Activated CD4-positive, alpha-beta T cell treated with anti-CD3 and anti-CD28 coated beads, Interleukin-2, amount 10 ng/mL, durations not matched to agents 7 days and 5 days (primary cell): ENCODE data around the gene VASH2. TPM values are rescaled to one million over a fixed set of nuclear protein-coding genes. Genes with fewer than 3 reads are reported as not detected.

Experiments used
- CTCF ChIA-PET: fragments of 350-600 bp; sonication (Branson Sonifier 250); formaldehyde crosslinking; loops from one replicate; lab custom pipeline; 2021; ENCODE audit warnings: antibody characterized with exemption; lab: Charles Lee
- POLR2A ChIA-PET: fragments of 350-600 bp; sonication (Branson Sonifier 250); formaldehyde crosslinking; loops from one replicate; lab custom pipeline; 2021; ENCODE audit warnings: antibody characterized with exemption; lab: Charles Lee
- DNase-seq: peaks from one replicate; pipeline ENCODE4 v3.0.0-alpha.2; 2020
- H3K27ac Mint-ChIP-seq: one replicate; pipeline ENCODE4 v1.8.0; 2021; ENCODE audit warnings: mild to moderate bottlenecking, moderate library complexity, mixed read lengths
- H3K27me3 Mint-ChIP-seq: one replicate; pipeline ENCODE4 v1.8.0; 2021; ENCODE audit warnings: mixed read lengths
- H3K36me3 Mint-ChIP-seq: one replicate; pipeline ENCODE4 v1.8.0; 2021; ENCODE audit warnings: low read depth, mixed read lengths
- H3K4me1 Mint-ChIP-seq: one replicate; pipeline ENCODE4 v1.8.0; 2021; ENCODE audit warnings: mixed read lengths
- H3K4me3 Mint-ChIP-seq: one replicate; pipeline ENCODE4 v1.8.0; 2021; ENCODE audit warnings: mild to moderate bottlenecking, moderate library complexity, mixed read lengths
- H3K9me3 Mint-ChIP-seq: one replicate; pipeline ENCODE4 v1.8.0; 2021; ENCODE audit warnings: mixed read lengths
- total RNA-seq, 2 experiments: library from RNA; stranded (reverse); gene quantifications; one replicate each; pipeline ENCODE4 v1.2.3, GENCODE V29; 2021

Gene VASH2
- total RNA-seq, 2 experiments from 2014 or later = 0.12 TPM; not detected in 1

GRCh38 chr1:212916481-212917133, 33.7 kb upstream of the VASH2 start:
- no peaks in the 10 kb centered on the region for H3K36me3 Mint-ChIP-seq
- ChIA-PET CTCF (interaction anchor here (0.7 kb wide), 1 partner anchor 16 kb away, joined by 3 read pairs; no protein-coding TSS in a partner anchor), POLR2A (no interaction called here)
- DNase-seq = no peak
- H3K4me3 Mint-ChIP-seq = no peak overlapping the region
- peaks cover 6% of the 10 kb centered on the region for H3K27me3 Mint-ChIP-seq
- H3K27ac Mint-ChIP-seq = no peak overlapping the region
- no peaks in the 10 kb centered on the region for H3K9me3 Mint-ChIP-seq
- H3K4me1 Mint-ChIP-seq = no peaks in the 10 kb centered on the region

DNA sequence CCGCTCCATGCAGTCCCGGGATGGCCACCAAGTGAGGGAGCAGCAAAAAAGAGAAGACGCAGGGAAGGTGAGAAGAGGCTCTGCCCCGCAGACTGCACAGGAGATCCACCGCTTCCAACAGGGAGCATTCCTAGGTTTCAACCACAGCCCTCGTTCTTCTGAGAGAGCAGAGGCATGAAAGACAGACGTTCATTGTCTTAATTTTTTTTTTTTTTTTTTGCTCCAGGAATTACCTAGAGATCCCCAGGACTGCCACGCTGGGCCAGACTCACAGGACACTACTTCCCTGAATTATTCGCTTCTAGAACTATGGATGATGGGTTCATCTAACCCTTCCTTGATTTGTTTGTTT, 33.2 kb upstream of the VASH2 start:
- H3K4me3 Mint-ChIP-seq = no peak overlapping the region
- ChIA-PET CTCF (no interaction called here), POLR2A (no interaction called here)
- H3K4me1 Mint-ChIP-seq = no peaks in the 10 kb centered on the region
- DNase-seq = no peak
- H3K36me3 Mint-ChIP-seq = no peaks in the 10 kb centered on the region
- no peaks in the 10 kb centered on the region for H3K9me3 Mint-ChIP-seq
- no peak overlapping the region for H3K27ac Mint-ChIP-seq
- peaks cover 6% of the 10 kb centered on the region for H3K27me3 Mint-ChIP-seq

DNA sequence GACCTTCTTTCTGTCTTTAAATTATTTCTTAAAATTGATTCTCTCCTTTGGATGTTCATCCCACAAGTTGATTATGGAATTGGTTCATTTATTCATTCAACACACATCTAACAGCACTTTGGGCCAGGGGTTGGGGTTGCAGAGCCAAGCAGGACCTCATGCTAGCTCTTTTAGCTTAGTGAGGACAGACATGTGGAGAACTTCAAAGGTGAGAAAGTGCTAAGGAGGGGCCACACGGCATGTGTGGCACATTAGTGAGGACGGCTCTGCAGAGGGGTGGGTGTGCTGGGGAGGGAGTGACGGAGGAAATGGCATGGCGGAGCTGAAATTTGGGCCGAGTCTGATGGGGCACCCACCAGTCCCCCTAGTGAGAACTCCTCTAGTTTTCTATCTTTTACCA, 32.5 kb upstream of the VASH2 start:
- no peaks in the 10 kb centered on the region for H3K36me3 Mint-ChIP-seq
- ChIA-PET POLR2A (no interaction called here), CTCF (no interaction called here)
- H3K27me3 Mint-ChIP-seq = peaks cover 6% of the 10 kb centered on the region
- H3K9me3 Mint-ChIP-seq = no peaks in the 10 kb centered on the region
- H3K4me1 Mint-ChIP-seq = no peaks in the 10 kb centered on the region
- no peak overlapping the region for H3K27ac Mint-ChIP-seq
- DNase-seq = no peak
- no peak overlapping the region for H3K4me3 Mint-ChIP-seq

GRCh38 chr1:212918824-212919223, 31.5 kb upstream of the VASH2 start:
- DNase-seq = no peak
- ChIA-PET CTCF (no interaction called here), POLR2A (no interaction called here)

DNA sequence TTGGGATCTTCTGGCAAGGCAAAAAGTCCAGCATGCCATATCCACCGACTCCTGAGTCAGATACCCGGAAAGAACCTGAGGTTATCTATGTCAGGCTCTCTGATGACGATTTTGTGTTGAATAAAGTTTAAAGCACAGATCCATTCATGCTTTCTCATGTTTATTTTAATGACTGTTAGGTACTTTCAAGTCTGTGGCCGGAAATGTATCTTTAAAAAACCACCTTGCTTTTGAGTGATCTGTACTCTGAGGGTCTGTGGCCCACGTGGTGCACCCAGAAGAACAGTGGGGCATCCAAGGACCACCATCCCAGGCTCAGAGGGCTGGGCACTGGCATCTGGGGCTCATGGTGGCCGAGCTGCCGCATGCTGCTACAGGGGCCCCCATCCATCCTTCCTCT, 30.1 kb upstream of the VASH2 start:
- CTCF ChIA-PET = interaction anchor here (0.8 to 1.2 kb wide), 2 partner anchors 47 to 82 kb away, joined by 3 read pairs; no protein-coding TSS in a partner anchor
- Mint-ChIP-seq H3K27ac (no peak overlapping the region), H3K36me3 (no peaks in the 10 kb centered on the region), H3K4me3 (no peak overlapping the region), H3K4me1 (no peaks in the 10 kb centered on the region), H3K9me3 (no peaks in the 10 kb centered on the region), H3K27me3 (peaks cover 10% of the 10 kb centered on the region)
- DNase-seq = no peak
- POLR2A ChIA-PET = no interaction called here

More at GRCh38 chr1:212918824-212919223, 31.5 kb upstream of the VASH2 start:
- Mint-ChIP-seq H3K36me3 (no peaks in the 10 kb centered on the region), H3K4me1 (no peaks in the 10 kb centered on the region), H3K27me3 (peaks cover 8% of the 10 kb centered on the region), H3K4me3 (no peak overlapping the region), H3K9me3 (no peaks in the 10 kb centered on the region), H3K27ac (no peak overlapping the region)

DNA sequence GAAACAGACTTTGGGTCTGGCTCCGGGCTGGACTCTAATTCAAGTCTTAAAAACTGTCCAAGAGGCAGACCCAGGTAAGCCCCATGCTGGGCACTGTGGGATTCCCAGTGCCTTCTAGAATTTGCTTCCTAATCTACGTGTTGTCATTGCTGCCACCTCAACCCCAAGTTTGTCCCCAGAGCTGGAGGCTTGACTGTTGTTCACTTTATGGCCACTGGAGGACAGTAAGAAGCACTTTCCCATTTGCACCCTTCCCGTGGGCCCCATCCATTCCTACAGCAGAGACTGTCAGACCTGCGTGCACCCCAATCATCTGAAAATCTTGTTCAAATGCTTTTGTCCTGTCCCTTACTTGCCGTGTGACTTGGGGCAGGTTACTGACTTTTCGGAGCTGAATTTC, 29.4 kb upstream of the VASH2 start:
- Mint-ChIP-seq H3K4me1 (no peaks in the 10 kb centered on the region), H3K27ac (no peak overlapping the region), H3K9me3 (no peaks in the 10 kb centered on the region), H3K27me3 (peaks cover 15% of the 10 kb centered on the region), H3K36me3 (no peaks in the 10 kb centered on the region), H3K4me3 (no peak overlapping the region)
- DNase-seq = no peak
- ChIA-PET CTCF (interaction anchor here (0.8 to 1.2 kb wide), 2 partner anchors 47 to 82 kb away, joined by 3 read pairs; no protein-coding TSS in a partner anchor), POLR2A (no interaction called here)

GRCh38 chr1:212922016-212922415, 28.3 kb upstream of the VASH2 start:
- H3K27me3 Mint-ChIP-seq = peaks cover 9% of the 10 kb centered on the region
- no peak overlapping the region for H3K27ac Mint-ChIP-seq
- no peaks in the 10 kb centered on the region for H3K9me3 Mint-ChIP-seq
- H3K4me1 Mint-ChIP-seq = no peaks in the 10 kb centered on the region
- no peak overlapping the region for H3K4me3 Mint-ChIP-seq
- ChIA-PET CTCF (no interaction called here), POLR2A (no interaction called here)
- H3K36me3 Mint-ChIP-seq = no peaks in the 10 kb centered on the region
- DNase-seq = no peak

DNA sequence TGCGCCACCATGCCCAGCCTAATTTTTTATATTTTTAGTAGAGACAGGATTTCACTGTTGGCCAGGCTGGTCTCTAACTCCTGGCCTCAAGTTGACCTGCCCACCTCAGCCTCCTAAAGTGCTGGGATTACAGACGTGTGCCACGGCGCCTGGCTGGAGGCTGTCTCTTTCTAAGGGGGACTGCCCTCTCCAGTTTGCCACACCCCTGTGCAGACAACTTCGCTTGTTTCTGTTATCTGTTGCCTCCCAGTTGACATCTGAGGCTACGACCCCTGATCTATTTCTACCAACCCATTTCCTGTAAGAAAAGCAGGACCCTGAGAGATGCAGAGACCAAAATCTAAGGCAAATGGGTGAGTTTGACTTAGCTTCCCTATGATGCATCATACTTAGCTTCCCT, 24.0 kb upstream of the VASH2 start:
- CTCF ChIA-PET = no interaction called here
- H3K4me3 Mint-ChIP-seq = no peak overlapping the region

GRCh38 chr1:212928323-212929291, 21.7 kb upstream of the VASH2 start:
- no peaks in the 10 kb centered on the region for H3K4me1 Mint-ChIP-seq
- no peaks in the 10 kb centered on the region for H3K36me3 Mint-ChIP-seq
- ChIA-PET CTCF (interaction anchor here (0.6 to 1.1 kb wide), 3 partner anchors 23 to 451 kb away, joined by 3 to 4 read pairs (median 3); no protein-coding TSS in a partner anchor), POLR2A (no interaction called here)
- no peaks in the 10 kb centered on the region for H3K9me3 Mint-ChIP-seq
- no peak for DNase-seq
- no peak overlapping the region for H3K4me3 Mint-ChIP-seq
- H3K27me3 Mint-ChIP-seq = peaks cover 7% of the 10 kb centered on the region
- H3K27ac Mint-ChIP-seq = no peak overlapping the region

More for the DNA sequence above, 24.0 kb upstream of the VASH2 start:
- H3K36me3 Mint-ChIP-seq = no peaks in the 10 kb centered on the region
- no peaks in the 10 kb centered on the region for H3K4me1 Mint-ChIP-seq
- POLR2A ChIA-PET = no interaction called here
- H3K27me3 Mint-ChIP-seq = peaks cover 9% of the 10 kb centered on the region
- DNase-seq = no peak
- no peaks in the 10 kb centered on the region for H3K9me3 Mint-ChIP-seq
- H3K27ac Mint-ChIP-seq = no peak overlapping the region

- Mint-ChIP-seq H3K36me3 (no peaks in the 10 kb centered on the region), H3K9me3 (no peaks in the 10 kb centered on the region), H3K4me3 (no peak overlapping the region), H3K27ac (no peak overlapping the region), H3K27me3 (no peaks in the 10 kb centered on the region), H3K4me1 (no peaks in the 10 kb centered on the region)
- CTCF ChIA-PET = interaction anchor here (0.6 to 1.1 kb wide), 4 partner anchors 23 to 453 kb away, joined by 3 to 4 read pairs (median 3); no protein-coding TSS in a partner anchor
- POLR2A ChIA-PET = no interaction called here
- no peak for DNase-seq
Measured at GRCh38 chr1:212930986-212931678, 19.2 kb upstream of the VASH2 start.

- Mint-ChIP-seq H3K9me3 (no peaks in the 10 kb centered on the region), H3K36me3 (no peaks in the 10 kb centered on the region), H3K27me3 (no peaks in the 10 kb centered on the region), H3K4me3 (no peak overlapping the region), H3K27ac (no peak overlapping the region), H3K4me1 (no peaks in the 10 kb centered on the region)
- DNase-seq = no peak
- POLR2A ChIA-PET = no interaction called here
- CTCF ChIA-PET = no interaction called here
Measured at GRCh38 chr1:212933815-212934471, 16.4 kb upstream of the VASH2 start.

DNA sequence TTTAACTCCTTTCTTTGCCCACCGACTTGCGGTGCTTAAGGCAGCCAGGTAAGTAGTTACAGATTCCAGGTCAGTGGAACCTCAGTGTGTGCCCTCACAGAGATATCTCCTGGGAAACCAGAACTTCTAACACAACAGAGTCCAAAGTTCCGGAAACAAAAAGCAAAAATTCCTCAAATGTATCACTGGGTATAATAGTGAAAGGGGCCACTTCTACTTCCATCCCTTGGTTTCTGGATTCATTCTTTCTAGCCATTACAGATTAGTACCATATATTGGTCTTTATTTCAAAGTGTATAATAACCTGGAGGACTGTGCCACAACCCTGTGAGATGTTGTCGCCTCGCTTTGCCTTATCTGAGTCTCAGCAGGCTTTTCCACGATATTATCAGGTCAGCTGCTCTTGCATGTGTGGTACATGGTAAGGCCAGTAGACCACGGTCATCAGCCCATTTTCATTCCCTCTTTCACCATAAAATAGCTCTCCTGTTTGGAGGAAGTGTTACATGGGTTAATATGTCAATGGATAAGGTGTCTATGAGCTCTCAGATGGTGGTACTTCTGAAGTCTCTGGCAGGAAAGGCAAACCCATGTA, 14.9 kb upstream of the VASH2 start:
- ChIA-PET POLR2A (no interaction called here), CTCF (no interaction called here)
- H3K4me3 Mint-ChIP-seq = no peak overlapping the region
- DNase-seq = no peak
- peaks cover 5% of the 10 kb centered on the region for H3K27me3 Mint-ChIP-seq
- H3K27ac Mint-ChIP-seq = no peak overlapping the region
- H3K36me3 Mint-ChIP-seq = no peaks in the 10 kb centered on the region
- no peaks in the 10 kb centered on the region for H3K4me1 Mint-ChIP-seq
- H3K9me3 Mint-ChIP-seq = peaks cover 3% of the 10 kb centered on the region
